OCI-LY1 (cell line): Measurements from ENCODE around the gene ESR2.

Source experiments
- H2AFZ ChIP-seq: fragments of 200-600 bp; sonication (generic), shearing (Covaris generic); 2 replicates; pipeline ENCODE4 v1.6.0; 2014; ENCODE audit warnings: antibody characterized with exemption, mild to moderate bottlenecking, low read length
- H3F3A ChIP-seq: fragments of 200-600 bp; sonication (generic), shearing (Covaris generic); 2 replicates; pipeline ENCODE4 v1.6.0; 2014; ENCODE audit warnings: mild to moderate bottlenecking, antibody characterized with exemption, low read length, moderate library complexity; ENCODE audit not compliant: insufficient read depth
- H3K27ac ChIP-seq: fragments of 200-600 bp; sonication (generic); 2 replicates; pipeline ENCODE4 v1.5.1; 2014; ENCODE audit warnings: low read length, mixed run types, mild to moderate bottlenecking, low read depth; ENCODE audit not compliant: poor library complexity, severe bottlenecking
- H3K27me3 ChIP-seq: fragments of 200-600 bp; sonication (generic); 2 replicates; pipeline ENCODE4 v1.6.0; 2014; ENCODE audit warnings: antibody characterized with exemption, mild to moderate bottlenecking, low read length, moderate library complexity; ENCODE audit not compliant: insufficient read depth
- H3K36me3 ChIP-seq: fragments of 200-600 bp; sonication (generic); 2 replicates; pipeline ENCODE4 v1.6.1; 2014; ENCODE audit warnings: mild to moderate bottlenecking, antibody characterized with exemption, low read length, moderate library complexity, mixed read lengths; ENCODE audit not compliant: insufficient read depth
- H3K4me1 ChIP-seq: fragments of 200-600 bp; sonication (generic); 2 replicates; pipeline ENCODE4 v1.5.1; 2014; ENCODE audit warnings: mild to moderate bottlenecking, low read length, moderate library complexity; ENCODE audit not compliant: insufficient read depth, severe bottlenecking
- H3K4me2 ChIP-seq: fragments of 200-600 bp; sonication (generic), shearing (Covaris generic); 2 replicates; pipeline ENCODE4 v1.6.1; 2014; ENCODE audit warnings: low read length
- H3K4me3 ChIP-seq: fragments of 200-600 bp; sonication (generic); 2 replicates; pipeline ENCODE4 v1.5.1; 2014; ENCODE audit warnings: low read length, low read depth, mild to moderate bottlenecking, mixed read lengths; ENCODE audit not compliant: poor library complexity, severe bottlenecking
- H3K79me2 ChIP-seq: fragments of 200-600 bp; shearing (Covaris generic); 2 replicates; pipeline ENCODE4 v1.6.1; 2016; ENCODE audit warnings: mixed run types, low read length, mixed read lengths; ENCODE audit not compliant: insufficient read depth
- H3K9ac ChIP-seq: fragments of 200-600 bp; sonication (generic), shearing (Covaris generic); 2 replicates; pipeline ENCODE4 v1.6.1; 2014; ENCODE audit warnings: mild to moderate bottlenecking, low read length, mixed read lengths
- H3K9me2 ChIP-seq: fragments of 200-600 bp; sonication (generic), shearing (Covaris generic); 2 replicates; pipeline ENCODE4 v1.6.1; 2014; ENCODE audit warnings: low read depth, mild to moderate bottlenecking, low read length, mixed read lengths
- H3K9me3 ChIP-seq: fragments of 200-600 bp; shearing (Covaris generic); 2 replicates; pipeline ENCODE4 v1.6.1; 2014; ENCODE audit warnings: low read length, mixed read lengths
- H4K20me1 ChIP-seq: fragments of 200-600 bp; sonication (generic), shearing (Covaris generic); 2 replicates; pipeline ENCODE4 v1.6.0; 2016; ENCODE audit warnings: mild to moderate bottlenecking, low read length; ENCODE audit not compliant: insufficient read depth
- CTCF ChIP-seq: fragments of 200-600 bp; sonication (generic), shearing (Covaris generic); IDR thresholded peaks from 2 replicates; pipeline ENCODE4 v1.5.1; 2017; ENCODE audit warnings: mild to moderate bottlenecking, antibody characterized with exemption, low read length, moderate library complexity, mixed read lengths
- EZH2 ChIP-seq: fragments of 200-600 bp; sonication (generic), shearing (Covaris generic); IDR thresholded peaks from 2 replicates; pipeline ENCODE4 v1.8.0; 2017; ENCODE audit warnings: borderline replicate concordance, mixed run types, mild to moderate bottlenecking, antibody characterized with exemption, low read length, moderate library complexity, mixed read lengths

Gene ESR2

GRCh38 chr14:64060199-64060545, 234.0 kb downstream of the ESR2 start:
- Histone ChIP-seq H3K4me3 (no peak overlapping the region), H3K9ac (no peak overlapping the region), H2AFZ (no peak overlapping the region), H3K79me2 (no peaks in the 10 kb centered on the region), H3K27ac (no peak overlapping the region), H3K9me2 (no peaks in the 10 kb centered on the region), H3K4me2 (no peak overlapping the region), H3K36me3 (peaks cover 47% of the 10 kb centered on the region), H3F3A (no peaks in the 10 kb centered on the region), H3K27me3 (no peaks in the 10 kb centered on the region), H4K20me1 (no peaks in the 10 kb centered on the region), H3K9me3 (no peaks in the 10 kb centered on the region), H3K4me1 (no peaks in the 10 kb centered on the region)
- TF ChIP-seq EZH2 (no peak), CTCF (no peak)

GRCh38 chr14:64059454-64060198, 234.5 kb downstream of the ESR2 start:
- H3K27me3 ChIP-seq = no peaks in the 10 kb centered on the region
- no peaks in the 10 kb centered on the region for H3K4me1 ChIP-seq
- no peaks in the 10 kb centered on the region for H3F3A ChIP-seq
- no peak for TF ChIP-seq CTCF
- no peak for TF ChIP-seq EZH2
- no peak overlapping the region for H3K9ac ChIP-seq
- no peaks in the 10 kb centered on the region for H3K9me2 ChIP-seq
- H3K4me2 ChIP-seq = no peak overlapping the region
- H2AFZ ChIP-seq = no peak overlapping the region
- H3K4me3 ChIP-seq = no peak overlapping the region
- no peak overlapping the region for H3K27ac ChIP-seq
- H3K36me3 ChIP-seq = peaks cover 47% of the 10 kb centered on the region
- H3K9me3 ChIP-seq = no peaks in the 10 kb centered on the region
- H3K79me2 ChIP-seq = no peaks in the 10 kb centered on the region
- no peaks in the 10 kb centered on the region for H4K20me1 ChIP-seq

- H3K36me3 ChIP-seq = peaks cover 67% of the 10 kb centered on the region
- H3K79me2 ChIP-seq = no peaks in the 10 kb centered on the region
- H3K4me3 ChIP-seq = no peak overlapping the region
- H2AFZ ChIP-seq = no peak overlapping the region
- H3K9ac ChIP-seq = no peak overlapping the region
- TF ChIP-seq CTCF (no peak), EZH2 (no peak)
- no peaks in the 10 kb centered on the region for H3K9me2 ChIP-seq
- H3K27me3 ChIP-seq = no peaks in the 10 kb centered on the region
- no peaks in the 10 kb centered on the region for H3F3A ChIP-seq
- H3K9me3 ChIP-seq = no peaks in the 10 kb centered on the region
- no peaks in the 10 kb centered on the region for H3K4me1 ChIP-seq
- H4K20me1 ChIP-seq = no peaks in the 10 kb centered on the region
- H3K4me2 ChIP-seq = no peak overlapping the region
- H3K27ac ChIP-seq = no peak overlapping the region
Observed at GRCh38 chr14:64053694-64054669, 240.2 kb downstream of the ESR2 start.
